Fibroblast of skin of left biceps (primary cell): ENCODE data around the gene SPATA17.

Source experiments
- DNase-seq, 2 experiments: peaks; one replicate each; pipeline ENCODE4 v3.0.0-alpha.2; 2013; ENCODE audit warnings: low read depth in 2 of 2

SPATA17 gene

GRCh38 chr1:217911908-217912307 is 280.8 kb downstream of the SPATA17 start:
- DNase-seq = no peak

DNA sequence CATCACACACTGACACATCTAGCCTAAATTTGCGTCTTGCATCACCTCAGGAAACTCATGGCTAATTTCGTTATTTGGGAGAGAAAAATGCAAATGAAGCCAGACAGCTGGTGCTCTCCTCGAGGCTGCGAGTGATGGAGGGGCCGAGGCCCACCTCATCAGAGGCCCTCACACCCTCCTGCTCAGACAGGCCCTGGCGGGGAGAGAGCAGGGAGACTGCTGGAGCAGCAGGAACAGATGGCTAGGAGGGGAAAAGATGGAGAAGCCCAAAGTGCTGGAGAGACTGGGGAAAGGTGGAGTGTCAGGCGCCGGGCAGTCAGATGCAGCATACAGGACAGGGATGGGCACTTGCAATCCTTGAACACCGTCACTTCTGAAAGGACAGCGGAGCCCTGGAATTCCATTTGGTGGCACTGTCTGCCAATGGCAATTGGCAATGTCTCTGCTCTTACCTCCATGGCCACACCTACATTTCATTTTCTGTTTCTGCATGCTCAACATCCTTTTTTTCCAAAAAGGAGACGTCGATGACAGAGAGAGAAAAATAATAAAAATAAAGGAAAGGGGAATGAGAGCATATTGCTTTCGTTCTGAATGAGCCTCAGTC is 286.2 kb downstream of the SPATA17 start:
- DNase-seq = no peak

- no peak for DNase-seq
Observed at GRCh38 chr1:217919683-217920388, 288.7 kb downstream of the SPATA17 start.
